Right renal cortex interstitium (tissue), 3 donors: Measurements from ENCODE around the gene LEFTY1. TPM values are rescaled to one million over a fixed set of nuclear protein-coding genes. Genes with fewer than 3 reads are reported as not detected.

Experiments
- DNase-seq, 3 donors: peaks; one replicate each; pipeline ENCODE4 v3.0.0-alpha.2; 2013; ENCODE audit warnings: low read depth in 3 of 3, low spot score in 2 of 3
- polyA plus RNA-seq, 3 donors: library from polyadenylated mRNA; unstranded; fragments of 120-200 nt; gene quantifications; one replicate each; pipeline ENCODE4 v1.2.1, GENCODE V29; 2013; ENCODE audit not compliant: insufficient read length in 3 of 3

Gene LEFTY1
- polyA plus RNA-seq, 3 donors, result 3.0 to 5.8 (median 5.5) TPM

DNA sequence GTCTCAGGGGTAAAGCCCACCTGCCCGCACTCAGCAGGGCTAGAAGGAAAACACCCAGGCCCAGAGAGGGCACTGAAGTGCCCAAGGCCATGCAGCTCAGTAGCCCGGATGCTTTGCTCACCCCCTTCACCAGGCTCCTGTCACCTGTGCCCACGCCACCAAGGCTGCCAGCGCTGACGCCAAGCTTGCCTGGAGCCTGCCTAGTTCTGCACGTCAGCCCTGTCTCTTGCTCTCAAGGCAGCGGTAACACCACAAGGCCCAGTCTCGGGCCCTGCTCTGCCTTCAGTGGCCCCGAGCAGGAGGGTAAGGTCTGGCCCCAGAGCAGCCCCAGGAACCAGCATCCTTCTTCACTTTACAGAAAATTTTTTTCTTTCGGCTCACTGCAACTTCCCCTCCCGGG, 14.5 kb downstream of the LEFTY1 start:
- no peak for DNase-seq

DNA sequence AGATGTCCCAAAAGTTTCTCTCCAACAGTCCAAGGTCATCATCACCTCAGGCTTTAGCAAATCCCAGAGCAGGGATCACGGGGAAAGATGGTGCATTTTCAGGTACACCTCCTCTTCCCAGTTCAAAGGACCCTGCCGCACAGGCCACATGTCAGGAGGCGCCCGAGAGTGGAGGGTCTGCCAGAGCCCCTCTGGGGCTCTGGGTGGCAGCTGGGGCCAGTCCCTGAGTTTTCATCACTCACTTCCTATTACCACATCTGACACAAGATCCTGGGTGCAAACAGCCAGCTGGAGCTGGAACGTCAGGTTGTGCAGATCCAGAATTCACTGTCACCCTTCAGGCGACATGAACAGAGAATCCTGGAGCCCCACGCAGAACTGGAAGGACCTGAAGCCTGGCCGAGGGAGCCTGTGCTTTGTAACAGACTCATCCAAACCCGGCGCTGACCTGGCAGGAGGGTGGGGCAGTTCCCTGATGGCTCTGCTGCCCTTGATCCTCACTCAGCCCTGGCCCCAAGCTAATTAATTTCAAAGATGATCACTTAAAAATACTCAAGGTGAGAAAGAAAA, 15.6 kb downstream of the LEFTY1 start:
- DNase-seq, result no peak

DNA sequence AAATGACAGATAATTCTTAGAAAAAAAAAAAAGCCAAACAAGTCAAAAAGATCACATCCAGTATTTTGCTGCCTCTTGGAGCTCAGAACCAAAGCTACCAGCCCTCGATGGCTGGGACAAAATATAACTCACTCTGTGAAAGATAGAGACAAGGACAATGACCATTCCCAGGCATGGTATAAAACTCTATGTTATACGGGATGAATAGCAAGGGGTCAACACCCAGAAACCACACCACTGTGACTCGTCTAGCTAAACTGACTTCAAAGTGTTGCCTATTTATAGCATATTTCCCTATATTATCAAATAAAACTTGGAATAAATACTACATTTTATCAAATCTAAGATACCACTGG, 16.9 kb downstream of the LEFTY1 start:
- no peak for DNase-seq

DNA sequence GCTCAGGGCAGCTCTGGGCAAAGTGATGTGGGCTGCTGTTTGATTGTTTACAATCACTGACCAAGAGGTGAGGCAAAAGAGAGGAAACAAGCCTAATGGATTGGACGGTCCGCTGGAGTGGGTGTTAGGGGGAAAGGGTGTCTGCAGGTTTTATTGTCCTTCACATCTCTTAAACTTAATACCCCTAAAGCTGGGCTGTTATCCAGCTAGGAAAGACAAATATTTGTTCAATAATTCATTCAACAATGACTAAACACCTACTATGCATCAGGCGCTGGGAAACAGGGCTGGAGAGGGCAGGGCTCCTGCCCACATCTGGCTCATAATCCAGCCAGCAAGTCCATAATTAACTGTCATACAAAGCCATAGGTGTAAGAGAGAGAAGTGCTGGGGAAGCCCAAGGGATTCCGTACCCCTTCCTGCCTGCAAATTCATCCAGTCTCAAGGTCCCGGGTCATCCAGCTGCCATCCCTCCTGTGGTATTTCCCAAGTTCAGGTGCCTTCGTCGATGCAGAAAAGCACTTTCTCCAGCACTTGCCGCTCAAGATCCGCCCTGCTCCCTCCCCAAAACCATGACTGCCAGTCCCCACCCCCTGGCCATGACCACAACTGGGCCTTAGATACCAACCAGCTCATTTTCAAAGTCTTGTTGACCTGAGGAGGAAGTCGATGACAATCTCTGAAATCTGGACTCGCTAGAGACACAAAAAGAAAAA, 17.4 kb downstream of the LEFTY1 start:
- no peak for DNase-seq

DNA sequence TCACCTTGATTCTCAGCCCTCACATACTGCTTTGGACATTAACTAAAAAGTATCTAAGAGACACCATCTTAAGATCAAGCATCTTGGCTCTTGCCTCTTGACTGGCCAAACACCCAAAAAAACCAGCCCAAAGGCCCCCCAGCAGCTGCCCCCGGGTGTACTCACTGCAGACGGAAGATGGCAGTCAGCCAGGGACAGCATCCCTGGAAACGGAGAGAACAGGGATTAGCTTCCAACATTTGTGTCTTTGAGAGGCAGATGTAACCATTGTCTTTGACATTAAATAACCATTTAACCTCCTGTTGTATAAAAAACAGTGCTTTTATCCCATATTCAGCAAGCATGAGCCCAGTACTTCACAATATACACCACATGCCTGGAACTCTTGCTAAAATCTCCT, 18.0 kb downstream of the LEFTY1 start:
- no peak for DNase-seq

DNA sequence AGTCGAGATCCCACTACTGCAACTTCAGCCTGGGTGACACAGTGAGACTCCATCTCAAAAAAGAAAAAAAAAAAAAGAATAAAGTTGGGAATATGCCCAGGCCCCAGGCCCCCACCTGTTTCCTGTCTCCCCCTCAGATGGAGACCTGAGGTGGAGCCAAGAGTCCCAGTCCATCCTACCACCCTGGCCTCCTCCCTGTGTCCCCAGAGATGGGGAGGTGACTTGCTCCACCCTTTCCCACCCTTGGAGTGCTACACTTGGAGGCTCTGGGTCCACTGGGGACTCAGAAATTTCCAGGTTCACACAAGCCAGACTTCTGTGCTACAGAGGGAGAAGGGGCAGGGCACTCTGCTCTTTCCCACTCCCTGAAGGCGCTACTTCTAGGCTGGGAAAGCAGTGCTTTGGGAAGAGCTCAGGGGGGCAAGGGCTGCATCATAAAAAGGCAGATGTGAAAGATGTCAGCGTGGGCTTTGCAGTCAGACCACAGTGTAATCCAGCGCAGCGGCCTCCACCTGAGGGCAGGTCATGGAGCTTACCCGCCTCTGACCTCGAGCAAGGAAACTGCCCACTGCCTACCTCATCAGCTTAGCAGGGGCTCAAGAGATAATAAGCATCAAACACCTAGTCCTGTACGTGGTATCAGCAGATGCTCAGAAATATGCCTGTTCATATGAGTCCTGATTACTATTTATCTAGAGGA, 20.2 kb downstream of the LEFTY1 start:
- DNase-seq, result no peak

DNA sequence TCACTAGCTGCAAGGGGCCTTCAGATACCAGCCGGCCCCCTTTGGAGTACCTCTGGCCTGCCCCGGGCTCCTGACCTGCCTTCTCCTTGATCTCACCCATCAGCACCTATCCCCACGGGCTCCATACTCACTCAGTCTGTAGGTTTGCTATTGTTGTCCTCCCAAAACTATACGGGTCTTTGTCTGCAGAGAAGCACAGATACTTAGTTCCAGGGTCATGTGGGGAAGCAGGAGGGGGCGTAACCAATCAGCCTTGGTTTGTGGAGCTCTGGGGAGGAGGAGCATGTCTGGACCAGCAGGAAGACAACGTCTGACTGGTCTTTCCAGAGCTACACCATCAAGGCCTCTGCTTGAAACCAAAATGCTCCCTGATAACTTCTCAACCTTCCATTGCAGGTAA, 22.0 kb downstream of the LEFTY1 start:
- no peak for DNase-seq

DNA sequence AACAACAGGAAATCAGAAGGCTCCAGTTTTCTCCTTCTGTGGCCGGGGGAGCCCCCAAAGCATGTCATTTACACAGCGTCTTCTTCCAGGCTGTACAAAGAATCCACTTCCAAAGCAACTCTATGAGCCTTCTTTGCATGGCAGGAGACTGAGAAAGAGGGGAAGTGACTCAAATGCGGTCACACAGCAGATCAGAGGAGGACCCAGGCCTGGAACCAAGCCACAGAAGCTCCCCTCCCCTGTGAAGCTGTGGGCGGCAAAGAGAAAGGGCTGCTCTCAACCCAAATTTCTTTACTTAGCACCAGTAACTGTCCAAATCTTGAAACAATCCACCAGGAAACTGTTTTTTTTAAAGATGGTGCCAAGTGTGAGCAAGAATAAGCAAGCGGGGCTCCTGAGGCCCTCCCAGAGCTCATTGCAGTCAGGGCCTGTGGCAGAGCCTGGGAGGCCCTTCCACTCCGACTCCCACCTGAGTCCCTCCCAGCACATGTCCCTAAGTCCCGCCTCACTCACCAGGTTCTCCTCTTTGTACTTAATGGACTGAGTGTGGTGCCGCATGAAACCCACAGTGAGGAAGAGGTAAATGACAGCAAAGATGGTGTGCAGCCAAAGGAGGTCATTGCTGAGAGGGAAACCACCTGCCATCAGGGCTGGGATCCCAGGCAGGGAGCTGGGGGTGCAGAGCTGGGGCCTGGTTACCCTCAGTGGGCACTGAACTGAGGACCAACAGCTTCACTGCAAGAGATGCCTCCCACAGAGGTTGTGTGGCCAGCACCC, 22.7 kb downstream of the LEFTY1 start:
- no peak for DNase-seq

DNA sequence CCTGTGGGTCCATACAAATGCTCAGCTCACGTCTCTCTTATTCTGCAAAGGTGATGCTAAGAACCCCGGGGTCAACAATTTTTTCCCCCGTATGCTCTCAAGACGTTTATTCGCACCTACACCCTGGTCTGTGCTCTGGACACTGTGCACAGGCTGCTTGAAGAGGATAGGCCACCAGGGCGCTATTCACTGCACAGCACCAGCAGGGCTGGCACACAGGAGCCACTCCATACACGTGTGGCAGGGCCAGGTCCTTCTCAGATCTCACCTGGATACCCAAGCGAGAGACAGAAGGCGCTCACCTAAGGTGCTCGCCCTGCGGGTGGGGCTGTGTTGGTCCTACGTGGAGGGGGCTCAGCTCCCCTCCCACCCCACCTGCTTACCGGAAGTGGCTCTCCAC, 23.4 kb downstream of the LEFTY1 start:
- no peak for DNase-seq

DNA sequence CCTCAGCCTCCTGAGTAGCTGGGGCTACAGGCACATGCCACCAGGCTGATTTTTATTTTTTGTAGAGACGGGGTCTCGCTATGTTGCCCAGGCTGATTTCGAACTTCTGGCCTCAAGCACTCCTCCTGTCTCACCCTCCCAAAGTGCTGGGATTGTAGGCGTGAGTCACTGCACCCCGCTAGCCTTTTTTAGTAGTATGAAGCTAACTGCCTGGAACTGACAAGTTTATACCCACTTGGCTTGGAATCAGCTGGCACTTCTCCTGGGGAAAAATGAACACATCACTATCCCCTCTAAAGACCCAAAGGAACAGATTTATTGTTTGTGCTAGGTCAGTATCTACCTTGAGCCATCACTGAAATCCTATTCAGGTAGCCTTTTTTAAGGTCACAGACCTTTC, 25.8 kb downstream of the LEFTY1 start:
- DNase-seq, result no peak

DNA sequence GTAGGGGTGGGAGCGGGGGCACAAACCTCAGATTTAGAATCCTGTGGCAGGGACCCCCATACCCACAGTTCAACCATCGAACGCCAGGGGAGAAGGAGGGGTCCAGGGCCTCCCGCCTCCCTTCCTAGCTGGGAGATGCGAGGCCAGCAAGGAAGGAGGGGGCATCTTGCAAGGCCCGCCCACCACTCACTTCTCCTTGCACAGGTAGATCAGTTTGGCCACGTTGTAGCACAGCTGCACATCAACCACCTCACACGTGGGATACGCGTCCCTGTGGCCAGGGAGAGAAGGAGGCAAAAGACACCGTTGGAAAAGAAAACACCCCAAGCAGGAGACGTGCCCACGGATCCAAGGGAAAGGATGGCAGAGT, 26.4 kb downstream of the LEFTY1 start:
- DNase-seq, result no peak

DNA sequence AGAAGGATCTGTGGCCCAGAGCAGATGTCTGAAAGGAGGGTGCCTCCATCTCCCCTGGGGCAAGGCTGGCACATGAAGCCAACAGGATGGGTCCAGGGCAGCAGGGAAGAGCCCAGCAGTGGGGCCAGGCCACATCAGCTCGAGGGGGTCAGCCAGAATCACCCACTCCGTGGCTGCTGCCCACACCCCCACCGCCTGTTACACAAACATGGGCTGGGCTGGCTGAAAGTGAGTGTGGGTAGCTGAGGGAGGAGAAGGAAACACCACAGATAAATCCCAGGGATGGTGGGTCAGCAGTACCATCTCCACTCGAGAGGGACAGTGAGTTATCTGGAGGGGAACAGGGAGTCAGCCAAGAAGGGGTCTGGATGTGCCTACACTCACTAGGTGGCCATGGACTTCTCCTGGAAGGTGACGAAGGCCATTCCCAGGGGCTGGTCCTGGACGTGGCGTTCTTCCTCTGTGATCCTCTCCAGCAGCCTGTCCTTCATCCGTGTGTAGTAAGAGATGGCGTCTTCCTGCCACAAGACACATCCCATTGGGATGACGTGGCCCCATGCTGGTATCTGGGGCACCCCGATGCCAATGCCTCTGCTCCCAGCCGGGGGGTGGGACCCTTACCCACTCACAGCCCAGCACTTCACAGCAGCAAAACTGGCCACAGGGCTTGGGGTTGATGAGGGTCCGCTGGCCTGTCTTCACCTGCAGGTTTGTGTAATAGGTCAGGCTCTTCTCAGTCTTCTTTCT, 26.9 kb downstream of the LEFTY1 start:
- DNase-seq, result no peak

DNA sequence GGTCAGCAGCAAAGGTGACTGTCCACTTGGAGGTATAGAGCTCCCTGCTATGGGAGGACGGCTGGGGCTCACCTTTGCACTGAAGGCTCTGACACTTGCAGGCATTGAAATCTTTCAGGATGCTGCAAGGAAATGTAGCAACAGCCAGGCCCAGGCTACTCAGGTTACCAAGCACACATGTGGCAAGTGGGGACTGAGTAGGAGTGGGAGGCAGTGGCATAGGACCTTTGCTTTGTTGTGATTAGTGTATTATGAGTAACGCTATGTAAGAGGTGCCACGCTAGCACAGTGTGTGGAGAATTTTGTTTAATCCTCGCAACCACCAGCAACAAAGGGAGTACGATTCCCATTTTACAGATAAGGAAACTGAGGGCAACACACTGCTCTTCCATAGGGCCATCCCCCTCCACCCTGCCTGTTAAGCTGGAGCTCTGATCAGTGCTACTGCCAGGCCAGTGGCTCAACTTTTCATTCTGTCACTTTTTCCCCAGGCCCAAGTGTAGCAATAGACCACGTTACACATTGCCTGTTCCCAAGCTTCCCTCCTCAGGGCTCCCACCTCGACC, 28.0 kb downstream of the LEFTY1 start:
- no peak for DNase-seq

DNA sequence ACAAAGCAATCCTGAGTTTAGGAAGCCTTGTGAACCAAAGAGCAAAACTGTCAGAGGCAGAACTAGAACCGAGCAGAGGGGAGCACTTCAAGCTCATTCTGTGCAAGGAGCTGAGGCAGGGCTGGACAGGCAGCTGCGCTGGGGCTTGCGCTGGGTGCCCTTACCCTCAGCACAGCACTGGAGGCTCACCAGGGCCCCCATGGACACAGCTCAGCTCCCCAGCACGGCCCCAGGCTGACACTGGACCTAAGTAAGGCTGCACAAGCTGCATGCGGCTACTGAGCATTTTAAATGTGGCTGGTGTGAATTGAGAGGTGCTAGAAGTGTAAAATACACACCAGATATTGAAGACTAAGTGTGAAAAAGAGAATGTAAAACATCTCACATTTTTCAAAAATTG, 28.8 kb downstream of the LEFTY1 start:
- DNase-seq, result no peak

DNA sequence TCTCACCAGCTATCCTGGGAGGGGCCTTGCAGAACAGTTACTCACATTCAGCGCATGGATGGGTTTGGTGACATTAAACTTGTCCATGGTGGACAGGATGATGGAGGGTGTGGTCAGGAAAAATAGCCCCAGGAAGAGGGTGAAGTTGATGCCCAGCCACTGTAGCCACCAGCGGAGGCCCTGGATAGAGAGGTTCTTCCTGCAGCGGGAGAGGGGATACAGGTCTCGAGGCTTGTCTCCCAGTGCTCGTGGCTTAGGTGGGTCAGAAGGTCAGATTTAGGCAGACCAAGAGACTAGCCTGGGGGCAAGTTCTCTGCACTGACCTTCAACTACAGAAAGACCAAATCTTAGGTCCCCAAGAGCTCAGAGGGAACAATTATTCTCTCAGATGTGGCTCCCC, 29.8 kb downstream of the LEFTY1 start:
- DNase-seq, result no peak

DNA sequence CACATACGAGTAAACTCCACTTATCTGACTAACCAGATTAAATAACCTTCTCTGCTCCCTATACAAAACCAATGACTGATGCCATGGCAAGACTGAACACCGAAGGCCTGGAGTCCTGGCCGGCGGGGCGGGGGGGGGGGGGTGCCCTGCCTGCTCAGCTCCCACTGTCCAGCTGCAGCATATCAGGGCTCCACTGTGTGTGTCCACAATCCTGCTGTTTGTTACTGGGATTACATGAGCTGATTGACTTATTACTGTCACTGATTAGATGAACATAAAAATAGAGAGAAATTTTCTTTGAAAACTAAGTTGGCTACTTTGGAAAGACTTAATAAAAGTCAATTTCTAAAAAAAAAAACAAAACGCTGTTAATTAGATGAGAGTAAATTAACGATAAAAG, 31.7 kb downstream of the LEFTY1 start:
- DNase-seq, result no peak

DNA sequence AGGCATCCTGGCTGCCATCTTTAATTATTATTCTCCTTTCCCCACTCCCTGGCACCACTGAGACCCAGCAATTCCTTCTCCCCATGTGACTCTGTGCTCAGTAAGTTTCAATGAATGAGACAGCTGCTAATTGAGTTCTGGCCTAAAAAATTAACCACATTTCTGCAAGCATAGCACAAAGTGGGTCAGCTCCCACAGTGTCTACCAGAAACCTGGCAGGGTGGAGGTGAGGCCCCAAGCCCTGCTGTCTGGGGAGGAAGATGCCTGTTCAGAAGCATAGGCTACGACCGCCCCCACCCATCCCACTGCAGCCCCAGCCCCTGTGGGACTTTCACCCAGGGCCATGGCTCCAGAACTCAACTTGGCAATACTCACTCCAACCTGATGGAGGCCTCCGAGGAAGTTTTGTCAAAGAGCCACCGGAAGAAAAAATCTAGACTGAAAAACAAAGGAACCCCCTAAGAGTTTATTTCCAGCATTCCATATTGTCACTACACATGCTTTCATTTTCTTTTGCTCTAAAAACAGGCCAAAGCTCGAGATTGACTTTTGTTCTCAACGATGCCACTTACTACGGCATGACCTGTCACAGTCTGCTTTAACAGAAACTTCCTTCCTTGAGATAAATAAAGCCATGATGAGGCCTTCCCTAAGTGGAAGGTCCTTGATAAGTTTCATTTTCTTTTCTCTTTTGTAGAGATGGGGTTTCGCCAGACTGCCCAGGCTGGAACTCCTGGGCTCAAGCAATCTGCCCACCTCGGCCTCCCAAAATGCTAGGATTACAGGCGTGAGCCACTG, 33.2 kb downstream of the LEFTY1 start:
- no peak for DNase-seq

DNA sequence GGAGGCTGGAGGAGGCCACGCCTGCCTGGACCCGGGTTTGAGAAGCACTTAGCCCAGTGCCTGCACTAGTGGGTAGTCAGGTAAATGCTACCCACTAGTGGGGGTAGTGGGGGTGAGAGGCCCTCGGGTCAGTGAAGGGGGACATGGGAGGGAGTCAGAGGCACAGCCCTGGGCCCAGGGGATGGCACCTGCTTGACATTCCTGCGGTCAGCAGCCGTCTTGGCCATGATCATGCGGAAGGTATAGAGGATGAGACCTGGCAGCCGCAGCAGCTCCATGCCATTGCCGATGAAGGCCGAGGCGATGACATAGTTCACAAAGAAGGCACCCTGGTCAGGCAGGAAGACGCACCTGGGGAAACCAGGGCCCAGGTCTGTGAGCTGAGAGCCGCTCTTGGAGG, 35.5 kb downstream of the LEFTY1 start:
- DNase-seq, result no peak

DNA sequence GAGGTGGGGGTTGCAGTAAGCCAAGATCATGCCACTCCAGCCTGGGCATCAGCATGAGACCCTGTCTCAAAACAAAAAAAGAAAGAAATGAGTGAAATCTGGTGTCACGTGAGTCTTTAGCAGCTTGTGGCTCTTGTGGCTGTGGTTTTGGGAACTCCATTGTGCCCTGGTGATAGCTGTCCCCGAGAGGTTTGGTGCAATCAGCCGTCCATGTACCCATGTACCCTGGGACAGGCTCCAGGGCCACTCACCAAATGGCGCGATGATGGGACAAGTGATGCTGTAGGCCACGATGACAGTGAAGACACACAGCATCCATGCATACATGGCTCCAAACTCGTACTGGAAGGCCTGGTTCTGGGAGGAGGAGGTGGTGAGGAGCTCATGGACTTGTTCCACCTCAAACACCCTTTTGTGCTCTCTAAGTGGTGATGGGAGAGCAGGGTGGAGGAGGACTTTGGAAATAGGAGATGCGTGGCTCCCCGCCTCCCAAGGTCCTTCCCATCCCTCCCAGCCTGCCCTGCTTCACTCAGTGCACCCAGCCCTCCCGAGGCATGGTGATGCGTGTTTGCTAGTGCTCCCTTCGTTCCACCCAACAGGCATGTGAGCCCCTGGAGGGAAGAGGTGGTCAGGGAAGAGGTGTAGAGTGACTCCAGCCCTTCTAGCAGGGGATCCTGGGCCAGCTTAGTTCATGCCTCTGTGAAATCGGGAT, 36.4 kb downstream of the LEFTY1 start:
- DNase-seq, result no peak
